BE2C (cell line): ENCODE results near the gene ANKRD2. TPM values are rescaled to one million over a fixed set of nuclear protein-coding genes. Genes with fewer than 3 reads are reported as not detected.
"Not testable (repeated sequence)": the region's sequence is repeated elsewhere in the genome, so short reads cannot be mapped to it uniquely, and the experiment has no call there.

Source experiments
- DNase-seq: peaks from one replicate; pipeline ENCODE4 v3.0.0-alpha.2; 2020
- H3K27me3 ChIP-seq: fragments of 250-450 bp; sonication (Bioruptor Pico); 2 replicates; pipeline ENCODE4 v1.5.1; 2020; ENCODE audit warnings: mild to moderate bottlenecking
- H3K36me3 ChIP-seq: fragments of 250-450 bp; sonication (Bioruptor Pico); 2 replicates; pipeline ENCODE4 v1.5.1; 2020; ENCODE audit warnings: mild to moderate bottlenecking
- H3K4me1 ChIP-seq: fragments of 250-450 bp; sonication (Bioruptor Pico); 2 replicates; pipeline ENCODE4 v1.5.1; 2020
- H3K4me3 ChIP-seq: 2 replicates; pipeline ENCODE4 v1.5.1; 2011; ENCODE audit warnings: low read depth, low read length
- H3K9me3 ChIP-seq: fragments of 250-450 bp; sonication (Bioruptor Pico); 2 replicates; pipeline ENCODE4 v1.5.1; 2020
- polyA plus RNA-seq: library from polyadenylated mRNA; unstranded; fragments of >200 nt; gene quantifications from one replicate; pipeline ENCODE4 v1.2.1, GENCODE V29; 2012; ENCODE audit warnings: low read depth, missing spikeins; ENCODE audit not compliant: insufficient read length, insufficient read depth
- TF ChIP-seq, protein P1 (sequence below): IDR thresholded peaks from 2 replicates; pipeline ENCODE4 v1.5.1; 2012; ENCODE audit warnings: mild to moderate bottlenecking, low read depth, low read length

Gene ANKRD2, protein sequence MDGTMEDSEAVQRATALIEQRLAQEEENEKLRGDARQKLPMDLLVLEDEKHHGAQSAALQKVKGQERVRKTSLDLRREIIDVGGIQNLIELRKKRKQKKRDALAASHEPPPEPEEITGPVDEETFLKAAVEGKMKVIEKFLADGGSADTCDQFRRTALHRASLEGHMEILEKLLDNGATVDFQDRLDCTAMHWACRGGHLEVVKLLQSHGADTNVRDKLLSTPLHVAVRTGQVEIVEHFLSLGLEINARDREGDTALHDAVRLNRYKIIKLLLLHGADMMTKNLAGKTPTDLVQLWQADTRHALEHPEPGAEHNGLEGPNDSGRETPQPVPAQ
- polyA plus RNA-seq = not detected

GRCh38 chr10:97572214-97572989, at the start of gene ANKRD2:
Gene ANKRD2, plus strand, starts transcription at chr10:97572779. Its CDS starts 10 bp downstream, at chr10:97572789.
- no peaks in the 10 kb centered on the region for H3K27me3 ChIP-seq
- DNase-seq = peak; percentile 80
- H3K9me3 ChIP-seq = no peaks in the 10 kb centered on the region
- H3K36me3 ChIP-seq = no peaks in the 10 kb centered on the region
- no peak within 1 kb of the TSS for H3K4me3 ChIP-seq
- TF ChIP-seq, protein P1, sequence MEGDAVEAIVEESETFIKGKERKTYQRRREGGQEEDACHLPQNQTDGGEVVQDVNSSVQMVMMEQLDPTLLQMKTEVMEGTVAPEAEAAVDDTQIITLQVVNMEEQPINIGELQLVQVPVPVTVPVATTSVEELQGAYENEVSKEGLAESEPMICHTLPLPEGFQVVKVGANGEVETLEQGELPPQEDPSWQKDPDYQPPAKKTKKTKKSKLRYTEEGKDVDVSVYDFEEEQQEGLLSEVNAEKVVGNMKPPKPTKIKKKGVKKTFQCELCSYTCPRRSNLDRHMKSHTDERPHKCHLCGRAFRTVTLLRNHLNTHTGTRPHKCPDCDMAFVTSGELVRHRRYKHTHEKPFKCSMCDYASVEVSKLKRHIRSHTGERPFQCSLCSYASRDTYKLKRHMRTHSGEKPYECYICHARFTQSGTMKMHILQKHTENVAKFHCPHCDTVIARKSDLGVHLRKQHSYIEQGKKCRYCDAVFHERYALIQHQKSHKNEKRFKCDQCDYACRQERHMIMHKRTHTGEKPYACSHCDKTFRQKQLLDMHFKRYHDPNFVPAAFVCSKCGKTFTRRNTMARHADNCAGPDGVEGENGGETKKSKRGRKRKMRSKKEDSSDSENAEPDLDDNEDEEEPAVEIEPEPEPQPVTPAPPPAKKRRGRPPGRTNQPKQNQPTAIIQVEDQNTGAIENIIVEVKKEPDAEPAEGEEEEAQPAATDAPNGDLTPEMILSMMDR = peak; percentile 92
- H3K4me1 ChIP-seq = peaks cover 8% of the 10 kb centered on the region; the same call in 1 of the 2 replicates

DNA sequence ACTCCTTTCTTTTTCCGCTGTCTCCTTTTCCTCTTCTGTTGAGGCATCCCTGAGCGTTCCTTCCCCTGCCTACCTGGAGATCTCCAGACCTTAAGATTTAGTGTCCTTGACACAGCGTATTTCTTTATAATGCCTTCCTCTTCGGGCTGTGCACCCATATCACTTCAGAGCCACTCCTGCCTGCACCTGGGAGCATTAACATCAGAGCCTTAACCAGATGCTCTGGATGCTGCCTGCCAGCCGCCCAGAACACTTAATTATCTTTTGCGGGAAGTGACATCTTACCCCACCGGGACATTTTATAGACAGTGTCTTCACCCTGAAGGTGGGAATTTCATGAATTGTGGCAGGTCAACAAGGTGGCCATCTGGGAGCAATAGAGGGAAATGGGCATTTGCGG, 49.6 kb upstream of the ANKRD2 start:
- Histone ChIP-seq H3K4me3 (no peak overlapping the region), H3K4me1 (no peaks in the 10 kb centered on the region), H3K9me3 (no peaks in the 10 kb centered on the region), H3K27me3 (no peaks in the 10 kb centered on the region), H3K36me3 (no peaks in the 10 kb centered on the region)
- TF ChIP-seq, protein P1 = no peak
- DNase-seq = no peak

- no peaks in the 10 kb centered on the region for H3K4me1 ChIP-seq
- H3K4me3 ChIP-seq = no peak overlapping the region
- no peaks in the 10 kb centered on the region for H3K36me3 ChIP-seq
- no peaks in the 10 kb centered on the region for H3K27me3 ChIP-seq
- TF ChIP-seq, protein P1 = no peak
- H3K9me3 ChIP-seq = no peaks in the 10 kb centered on the region
- DNase-seq = no peak
Observed at GRCh38 chr10:97525086-97525485, 47.5 kb upstream of the ANKRD2 start.

GRCh38 chr10:97525683-97526110, 46.9 kb upstream of the ANKRD2 start:
- Histone ChIP-seq H3K4me1 (no peaks in the 10 kb centered on the region), H3K4me3 (no peak overlapping the region), H3K27me3 (no peaks in the 10 kb centered on the region), H3K36me3 (no peaks in the 10 kb centered on the region), H3K9me3 (no peaks in the 10 kb centered on the region)
- DNase-seq = no peak
- TF ChIP-seq, protein P1 = no peak

DNA sequence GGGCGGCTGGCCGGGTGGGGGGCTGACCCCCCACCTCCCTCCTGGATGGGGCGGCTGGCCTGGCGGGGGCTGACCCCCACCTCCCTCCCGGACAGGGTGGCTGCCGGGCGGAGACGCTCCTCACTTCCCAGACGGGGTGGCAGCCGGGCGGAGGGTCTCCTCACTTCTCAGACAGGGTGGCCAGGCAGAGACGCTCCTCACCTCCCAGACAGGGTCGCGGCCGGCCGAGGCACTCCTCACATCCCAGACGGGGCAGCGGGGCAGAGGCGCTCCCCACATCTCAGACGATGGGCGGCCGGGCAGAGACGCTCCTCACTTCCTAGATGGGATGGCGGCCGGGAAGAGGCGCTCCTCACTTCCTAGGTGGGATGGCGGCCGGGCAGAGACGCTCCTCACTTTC, 43.7 kb upstream of the ANKRD2 start:
- not testable (repeated sequence) for H3K36me3 ChIP-seq, H3K9me3 ChIP-seq, H3K4me1 ChIP-seq, DNase-seq, H3K27me3 ChIP-seq, H3K4me3 ChIP-seq

DNA sequence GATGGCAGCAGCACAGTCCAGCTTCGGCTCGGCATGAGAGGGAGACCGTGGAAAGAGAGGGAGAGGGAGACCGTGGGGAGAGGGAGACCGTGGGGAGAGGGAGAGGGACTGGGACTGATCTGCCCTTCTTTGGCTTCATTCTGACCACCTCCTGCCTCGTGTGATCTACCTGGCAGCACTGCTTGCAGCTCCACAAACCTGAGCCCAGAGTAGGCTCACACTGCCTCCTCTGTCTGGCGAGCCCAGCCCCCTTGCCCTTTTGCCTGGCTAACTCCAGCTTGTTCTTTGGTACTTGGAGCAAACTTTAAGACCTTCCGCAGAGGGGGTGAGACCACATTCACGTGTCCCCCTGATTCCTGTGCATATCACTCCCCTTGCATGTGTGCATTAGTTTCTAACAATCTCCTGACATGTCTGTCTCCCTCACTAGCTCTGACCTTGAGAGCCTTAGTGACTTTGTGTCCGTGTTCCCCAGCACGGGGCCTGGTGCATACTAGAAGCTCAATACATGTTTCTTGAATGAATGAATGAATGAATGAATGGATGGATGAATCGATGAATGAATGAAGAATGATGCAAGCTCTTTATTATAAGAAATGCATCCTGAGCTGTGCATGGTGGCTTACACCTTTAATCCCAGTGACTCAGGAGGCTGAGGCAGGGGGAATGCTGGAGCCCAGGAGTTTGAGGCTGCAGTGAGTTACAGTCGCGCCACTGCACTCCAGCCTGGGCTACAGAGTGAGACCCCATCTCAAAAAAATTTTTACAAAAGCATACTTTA, 42.7 kb upstream of the ANKRD2 start:
- no peak overlapping the region for H3K4me3 ChIP-seq
- TF ChIP-seq, protein P1 = no peak
- no peaks in the 10 kb centered on the region for H3K36me3 ChIP-seq
- no peaks in the 10 kb centered on the region for H3K27me3 ChIP-seq
- no peak for DNase-seq
- no peaks in the 10 kb centered on the region for H3K9me3 ChIP-seq
- H3K4me1 ChIP-seq = no peaks in the 10 kb centered on the region
